K562 (cell line): ENCODE measurements around the gene GPAT2.
"Not testable (repeated sequence)": the region's sequence is repeated elsewhere in the genome, so short reads cannot be mapped to it uniquely, and the experiment has no call there.

ENCODE experiments used
- KLF13 ChIP-seq: fragments of 450-650 bp; IDR thresholded peaks from 2 replicates; pipeline ENCODE4 v1.6.1; 2016; ENCODE audit warnings: missing genetic modification characterization, low read depth, mild to moderate bottlenecking, missing compliant biosample characterization, moderate library complexity, borderline replicate concordance
- NBN ChIP-seq: fragments of 450-650 bp; IDR thresholded peaks from 2 replicates; pipeline ENCODE4 v1.6.1; 2016; ENCODE audit warnings: low read depth, mild to moderate bottlenecking
- PHF8 ChIP-seq: fragments of 200-600 bp; sonication (generic); IDR thresholded peaks from 2 replicates; pipeline ENCODE4 v1.6.1; 2012; ENCODE audit warnings: mixed run types, mild to moderate bottlenecking, inconsistent platforms, low read length, moderate library complexity, borderline replicate concordance
- RBBP5 ChIP-seq: fragments of 200-600 bp; sonication (generic); IDR thresholded peaks from 2 replicates; pipeline ENCODE4 v1.6.1; 2012; ENCODE audit warnings: borderline replicate concordance, mild to moderate bottlenecking, low read length, control low read depth, inconsistent platforms; ENCODE audit not compliant: insufficient read depth, poor library complexity, severe bottlenecking
- RBM34 ChIP-seq: fragments of 200-400 bp; formaldehyde crosslinking; IDR thresholded peaks from 2 replicates; pipeline ENCODE4 v1.6.1; 2018; ENCODE audit warnings: low read length, borderline replicate concordance; ENCODE audit not compliant: insufficient read depth
- TAF9B ChIP-seq: fragments of 450-650 bp; IDR thresholded peaks from 2 replicates; pipeline ENCODE4 v1.6.1; 2018; ENCODE audit warnings: mild to moderate bottlenecking; ENCODE audit not compliant: partially characterized antibody
- TSC22D4 ChIP-seq: fragments of 450-650 bp; IDR thresholded peaks from 2 replicates; pipeline ENCODE4 v1.6.1; 2016; ENCODE audit warnings: missing genetic modification characterization, missing biosample characterization, control low read depth
- ZKSCAN1 ChIP-seq: fragments of 150-350 bp; IDR thresholded peaks from 2 replicates; pipeline ENCODE4 v1.6.1; 2016; ENCODE audit warnings: low read depth, low read length
- ZNF830 ChIP-seq: fragments of 250-450 bp; sonication (Bioruptor Pico); IDR thresholded peaks from 2 replicates; pipeline ENCODE4 v1.5.0; 2021; ENCODE audit warnings: mild to moderate bottlenecking
- TF ChIP-seq, protein P1 (sequence below): fragments of 250-450 bp; sonication (Bioruptor Pico); IDR thresholded peaks from 2 replicates; pipeline ENCODE4 v1.5.0; 2021
- TF ChIP-seq, protein P2 (sequence below), 2 experiments: fragments of 450-650 bp; formaldehyde crosslinking in 1 of 2; IDR thresholded peaks; 2 replicates each; pipeline versions ENCODE4 v1.4.0 to v1.6.1; 2014 to 2020; ENCODE audit warnings: mild to moderate bottlenecking in 2 of 2, borderline replicate concordance in 1 of 2, low read depth in 1 of 2
- TF ChIP-seq, protein P3 (sequence below): fragments of 250-450 bp; sonication (Bioruptor Pico); IDR thresholded peaks from 2 replicates; pipeline ENCODE4 v1.6.1; 2021; ENCODE audit warnings: mild to moderate bottlenecking

DNA sequence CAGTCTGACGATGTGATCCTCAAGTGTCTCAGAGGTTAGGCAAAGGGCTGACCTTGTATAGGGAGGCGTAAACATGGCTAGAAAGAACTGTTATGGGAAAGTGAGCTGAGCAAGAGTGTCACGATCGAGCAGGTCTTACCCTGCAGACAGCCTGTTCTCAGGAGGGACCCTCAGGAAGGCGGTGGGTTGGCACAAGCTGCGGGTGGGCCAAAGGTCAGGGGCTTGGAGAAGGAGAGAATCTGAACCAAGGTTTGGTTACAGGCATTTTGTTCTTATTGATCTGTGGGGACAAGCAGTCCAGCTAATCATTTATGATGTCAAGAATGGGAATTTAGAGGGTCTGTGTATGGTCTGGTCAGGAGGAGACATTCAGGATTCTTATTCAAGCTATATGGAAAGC lies 26.7 kb downstream of the GPAT2 start:
- not testable (repeated sequence) for TF ChIP-seq NBN; KLF13 (tag); TAF9B; RBBP5; ZKSCAN1; ZNF830; PHF8; TSC22D4 (tag); RBM34
- TF ChIP-seq, protein P1, sequence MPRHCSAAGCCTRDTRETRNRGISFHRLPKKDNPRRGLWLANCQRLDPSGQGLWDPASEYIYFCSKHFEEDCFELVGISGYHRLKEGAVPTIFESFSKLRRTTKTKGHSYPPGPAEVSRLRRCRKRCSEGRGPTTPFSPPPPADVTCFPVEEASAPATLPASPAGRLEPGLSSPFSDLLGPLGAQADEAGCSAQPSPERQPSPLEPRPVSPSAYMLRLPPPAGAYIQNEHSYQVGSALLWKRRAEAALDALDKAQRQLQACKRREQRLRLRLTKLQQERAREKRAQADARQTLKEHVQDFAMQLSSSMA (CRISPR knock-in tag): not testable (repeated sequence)
- TF ChIP-seq, protein P2, sequence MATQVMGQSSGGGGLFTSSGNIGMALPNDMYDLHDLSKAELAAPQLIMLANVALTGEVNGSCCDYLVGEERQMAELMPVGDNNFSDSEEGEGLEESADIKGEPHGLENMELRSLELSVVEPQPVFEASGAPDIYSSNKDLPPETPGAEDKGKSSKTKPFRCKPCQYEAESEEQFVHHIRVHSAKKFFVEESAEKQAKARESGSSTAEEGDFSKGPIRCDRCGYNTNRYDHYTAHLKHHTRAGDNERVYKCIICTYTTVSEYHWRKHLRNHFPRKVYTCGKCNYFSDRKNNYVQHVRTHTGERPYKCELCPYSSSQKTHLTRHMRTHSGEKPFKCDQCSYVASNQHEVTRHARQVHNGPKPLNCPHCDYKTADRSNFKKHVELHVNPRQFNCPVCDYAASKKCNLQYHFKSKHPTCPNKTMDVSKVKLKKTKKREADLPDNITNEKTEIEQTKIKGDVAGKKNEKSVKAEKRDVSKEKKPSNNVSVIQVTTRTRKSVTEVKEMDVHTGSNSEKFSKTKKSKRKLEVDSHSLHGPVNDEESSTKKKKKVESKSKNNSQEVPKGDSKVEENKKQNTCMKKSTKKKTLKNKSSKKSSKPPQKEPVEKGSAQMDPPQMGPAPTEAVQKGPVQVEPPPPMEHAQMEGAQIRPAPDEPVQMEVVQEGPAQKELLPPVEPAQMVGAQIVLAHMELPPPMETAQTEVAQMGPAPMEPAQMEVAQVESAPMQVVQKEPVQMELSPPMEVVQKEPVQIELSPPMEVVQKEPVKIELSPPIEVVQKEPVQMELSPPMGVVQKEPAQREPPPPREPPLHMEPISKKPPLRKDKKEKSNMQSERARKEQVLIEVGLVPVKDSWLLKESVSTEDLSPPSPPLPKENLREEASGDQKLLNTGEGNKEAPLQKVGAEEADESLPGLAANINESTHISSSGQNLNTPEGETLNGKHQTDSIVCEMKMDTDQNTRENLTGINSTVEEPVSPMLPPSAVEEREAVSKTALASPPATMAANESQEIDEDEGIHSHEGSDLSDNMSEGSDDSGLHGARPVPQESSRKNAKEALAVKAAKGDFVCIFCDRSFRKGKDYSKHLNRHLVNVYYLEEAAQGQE (IDR thresholded peaks at IDR 0.05; ENCODE audit: borderline replicate concordance): not testable (repeated sequence)
- TF ChIP-seq, protein P2 (CRISPR knock-in tag; IDR thresholded peaks at IDR 0.05; ENCODE audit: low read depth): not testable (repeated sequence)
- TF ChIP-seq, protein P3, sequence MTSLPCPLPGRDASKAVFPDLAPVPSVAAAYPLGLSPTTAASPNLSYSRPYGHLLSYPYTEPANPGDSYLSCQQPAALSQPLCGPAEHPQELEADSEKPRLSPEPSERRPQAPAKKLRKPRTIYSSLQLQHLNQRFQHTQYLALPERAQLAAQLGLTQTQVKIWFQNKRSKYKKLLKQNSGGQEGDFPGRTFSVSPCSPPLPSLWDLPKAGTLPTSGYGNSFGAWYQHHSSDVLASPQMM (CRISPR knock-in tag): not testable (repeated sequence)
